MM.1S (cell line): ENCODE results near the gene MPG.

Experiments
- EZH2 ChIP-seq: fragments of 300-600 bp; sonication (generic); optimal IDR thresholded peaks from 2 replicates; pipeline ENCODE3; 2017; ENCODE audit warnings: low read depth, mild to moderate bottlenecking, antibody characterized with exemption, low read length, mixed read lengths
- EZH2phosphoT487 ChIP-seq: fragments of 300-600 bp; sonication (generic); IDR thresholded peaks from 2 replicates; pipeline ENCODE4 v1.6.1; 2018; ENCODE audit warnings: antibody characterized with exemption, low read length
- TF ChIP-seq, protein P1 (sequence below): fragments of 300-600 bp; sonication (generic); IDR thresholded peaks from 2 replicates; pipeline ENCODE4 v1.5.1; 2016; ENCODE audit warnings: antibody characterized with exemption, low read length, mixed read lengths

DNA sequence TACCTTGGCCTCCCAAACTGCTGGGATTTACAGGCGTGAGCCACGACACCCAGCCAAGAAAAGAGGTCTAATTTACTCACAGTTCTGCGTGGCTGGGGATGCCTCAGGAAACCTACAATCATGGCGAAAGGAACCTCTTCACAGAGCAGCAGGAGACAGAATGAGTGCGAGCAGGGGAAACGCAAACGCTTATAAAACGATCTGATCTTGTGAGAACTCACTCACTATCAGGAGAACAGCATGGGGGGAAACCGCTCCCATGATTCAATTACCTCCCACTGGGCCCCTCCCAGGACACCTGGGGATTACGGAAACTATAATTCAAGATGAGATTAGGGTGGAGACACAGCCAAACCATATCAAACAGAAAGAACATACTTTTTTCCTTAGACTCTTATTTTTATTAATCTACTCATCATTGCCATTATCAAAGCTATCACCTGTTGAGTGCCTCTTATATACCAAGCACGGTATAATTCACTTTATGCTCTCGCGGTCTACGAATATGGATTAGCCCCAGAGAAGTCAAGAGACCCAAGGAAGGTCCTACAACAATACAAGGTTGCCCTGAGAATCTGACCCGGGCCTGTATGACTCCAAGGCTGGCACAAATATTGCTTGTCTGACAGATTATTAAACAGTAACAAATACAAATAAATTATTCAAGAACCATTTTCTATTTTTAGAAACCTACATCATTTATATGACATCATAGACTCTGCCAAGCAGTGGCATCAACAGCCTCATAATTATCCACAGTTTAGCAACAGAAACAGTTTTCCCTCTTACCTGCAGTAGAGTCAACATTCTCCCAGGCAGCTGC lies 27.0 kb upstream of the MPG start:
- TF ChIP-seq, protein P1, sequence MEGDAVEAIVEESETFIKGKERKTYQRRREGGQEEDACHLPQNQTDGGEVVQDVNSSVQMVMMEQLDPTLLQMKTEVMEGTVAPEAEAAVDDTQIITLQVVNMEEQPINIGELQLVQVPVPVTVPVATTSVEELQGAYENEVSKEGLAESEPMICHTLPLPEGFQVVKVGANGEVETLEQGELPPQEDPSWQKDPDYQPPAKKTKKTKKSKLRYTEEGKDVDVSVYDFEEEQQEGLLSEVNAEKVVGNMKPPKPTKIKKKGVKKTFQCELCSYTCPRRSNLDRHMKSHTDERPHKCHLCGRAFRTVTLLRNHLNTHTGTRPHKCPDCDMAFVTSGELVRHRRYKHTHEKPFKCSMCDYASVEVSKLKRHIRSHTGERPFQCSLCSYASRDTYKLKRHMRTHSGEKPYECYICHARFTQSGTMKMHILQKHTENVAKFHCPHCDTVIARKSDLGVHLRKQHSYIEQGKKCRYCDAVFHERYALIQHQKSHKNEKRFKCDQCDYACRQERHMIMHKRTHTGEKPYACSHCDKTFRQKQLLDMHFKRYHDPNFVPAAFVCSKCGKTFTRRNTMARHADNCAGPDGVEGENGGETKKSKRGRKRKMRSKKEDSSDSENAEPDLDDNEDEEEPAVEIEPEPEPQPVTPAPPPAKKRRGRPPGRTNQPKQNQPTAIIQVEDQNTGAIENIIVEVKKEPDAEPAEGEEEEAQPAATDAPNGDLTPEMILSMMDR, result no peak
- TF ChIP-seq EZH2 (no peak), EZH2phosphoT487 (no peak)
